GM21423 (cell line): Measurements from ENCODE around the gene CCT6B.
"Not testable (repeated sequence)": the region's sequence is repeated elsewhere in the genome, so short reads cannot be mapped to it uniquely, and the experiment has no call there.

ENCODE experiments used
- ATAC-seq: cut with Tn5 transposase; IDR thresholded peaks from one replicate; pipeline ENCODE4 v1.9.1; 2021; ENCODE audit warnings: mild to moderate bottlenecking, moderate library complexity; ENCODE audit not compliant: unreplicated experiment

The CCT6B gene

GRCh38 chr17:34980681-34981537, 19.6 kb upstream of the CCT6B start:
- ATAC-seq = peak; percentile 78

DNA sequence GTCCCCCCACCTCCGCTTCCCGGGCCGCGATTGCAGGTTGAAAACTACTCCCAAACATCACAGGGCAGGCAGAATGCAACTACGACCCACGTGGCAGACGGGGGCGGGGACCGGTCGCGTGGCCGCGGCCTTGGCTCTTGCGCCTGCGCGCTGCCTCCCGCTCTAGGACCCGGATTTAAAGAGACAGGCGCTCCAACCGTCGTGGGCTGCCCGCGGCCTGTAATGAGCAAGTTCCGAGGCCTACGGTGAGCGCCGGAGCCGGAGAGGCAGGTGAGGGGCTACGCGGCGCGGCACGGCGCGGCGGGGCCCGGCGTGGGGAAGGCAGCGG, 19.1 kb upstream of the CCT6B start, which contains the start of gene LIG3:
LIG3 (plus strand) TSS at position 160 of the 328 bp plus-strand sequence. CDS start 2,494 bp downstream, outside the sequence.
- ATAC-seq = peak; percentile 77

GRCh38 chr17:34979650-34980352, 18.5 kb upstream of the CCT6B start:
- ATAC-seq = no peak

GRCh38 chr17:34979153-34979552, 17.9 kb upstream of the CCT6B start:
- no peak for ATAC-seq

DNA sequence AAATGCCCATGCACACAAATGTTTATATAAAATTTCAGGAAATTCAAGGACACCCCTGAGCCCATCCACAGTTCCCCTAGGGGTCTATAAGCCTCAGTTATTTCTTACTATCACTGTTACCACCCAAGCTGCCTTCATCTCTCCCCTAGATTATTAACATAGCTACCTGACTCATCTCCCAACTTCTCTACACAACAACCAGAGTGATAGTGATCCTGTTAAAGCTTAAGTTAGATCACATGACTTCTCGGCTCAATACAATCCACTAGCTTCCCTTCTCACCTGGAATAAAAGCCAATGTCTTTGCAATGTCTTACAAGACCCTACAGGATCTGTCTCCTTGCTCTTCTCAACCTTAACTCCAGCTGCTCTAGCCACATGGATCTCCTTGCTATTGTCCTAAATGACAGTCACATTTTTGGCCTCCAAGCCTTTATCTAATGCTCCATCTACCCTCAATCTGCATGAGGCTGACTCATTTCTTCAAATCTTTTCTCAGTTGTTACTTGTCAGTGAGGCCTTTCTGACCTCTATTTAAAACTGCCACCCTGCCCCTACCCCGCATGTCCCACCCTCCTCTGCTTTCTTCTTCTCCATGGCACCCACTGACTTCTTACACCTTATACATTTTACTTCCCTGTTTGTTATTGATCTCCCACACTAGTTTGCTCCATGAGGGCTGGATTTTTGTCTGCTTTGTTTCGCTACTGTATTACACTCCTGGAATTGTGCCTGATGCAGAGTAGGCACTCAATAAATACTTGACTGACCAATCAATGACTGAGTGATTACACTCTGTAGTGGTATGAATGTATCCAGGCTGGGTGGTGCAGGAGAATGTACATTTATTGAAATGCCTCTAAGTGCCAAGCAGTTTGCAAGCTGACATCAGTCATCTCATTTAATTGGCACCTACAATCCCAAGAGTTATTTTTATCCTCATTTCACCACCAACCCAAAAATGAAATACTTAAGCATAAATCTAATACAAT, 13.8 kb upstream of the CCT6B start:
- ATAC-seq = no peak

DNA sequence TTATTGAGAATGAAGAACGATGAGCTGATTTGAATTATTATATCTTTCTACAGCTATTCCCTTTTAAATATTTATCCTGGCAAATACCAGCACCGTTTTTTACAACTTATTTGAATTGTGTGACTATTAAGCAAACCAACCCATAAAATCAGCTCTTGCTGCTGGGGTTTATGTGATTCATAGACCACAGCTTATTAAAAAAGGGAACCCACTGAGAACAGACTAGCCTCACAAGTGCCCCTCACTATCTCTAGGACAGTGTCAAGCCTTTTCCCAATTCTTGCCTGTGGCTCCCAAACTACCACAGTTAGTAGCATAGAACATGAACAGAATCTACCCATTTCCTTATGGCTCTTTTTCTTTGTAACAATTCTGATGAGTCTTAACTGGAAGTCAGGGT, 12.9 kb upstream of the CCT6B start:
- no peak for ATAC-seq

DNA sequence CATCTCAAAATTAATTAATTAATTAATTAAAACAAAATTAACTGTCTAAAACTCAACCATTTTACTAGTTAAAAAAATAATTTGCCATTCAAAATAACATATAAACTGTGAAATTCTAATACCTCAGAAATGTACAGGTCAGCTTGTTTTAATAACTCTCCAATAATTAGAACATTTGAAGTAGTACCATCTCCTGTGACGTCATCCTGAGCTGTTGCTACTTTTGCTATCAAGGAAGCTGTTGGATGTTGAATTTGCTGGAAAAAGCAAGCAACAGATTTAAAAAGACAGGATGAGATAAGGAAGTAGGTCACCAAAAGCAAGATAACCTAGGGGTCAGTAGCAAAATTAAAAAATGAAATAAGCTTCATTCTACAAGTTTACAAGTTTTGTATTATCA, 2.8 kb downstream of the CCT6B start:
- ATAC-seq = no peak

GRCh38 chr17:34950780-34951179, 10.5 kb downstream of the CCT6B start:
- ATAC-seq = not testable (repeated sequence)

GRCh38 chr17:34930283-34930682, 31.0 kb downstream of the CCT6B start:
- ATAC-seq = no peak

- ATAC-seq = no peak
Measured at GRCh38 chr17:34926661-34927060, 34.6 kb downstream of the CCT6B start.

DNA sequence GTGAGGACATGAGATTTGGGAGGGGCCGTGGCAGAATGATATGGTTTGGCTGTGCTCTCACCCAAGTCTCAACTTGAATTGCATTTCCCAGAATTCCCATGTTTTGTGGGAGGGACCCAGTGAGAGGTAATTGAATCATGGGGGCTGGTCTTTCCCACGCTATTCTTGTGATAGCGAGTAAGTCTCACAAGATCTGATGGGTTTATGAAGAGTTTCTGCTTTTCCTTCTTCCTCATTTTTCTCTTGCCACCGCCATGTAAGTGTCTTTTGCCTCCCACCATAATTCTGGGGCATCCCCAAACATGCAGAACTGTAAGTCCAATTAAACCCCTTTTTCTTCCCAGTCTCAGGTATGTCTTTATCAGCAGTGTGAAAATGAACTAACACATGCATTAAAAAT, 40.6 kb downstream of the CCT6B start:
- no peak for ATAC-seq

GRCh38 chr17:34917381-34917780, 43.9 kb downstream of the CCT6B start:
- ATAC-seq = no peak

GRCh38 chr17:34916120-34916519, 45.1 kb downstream of the CCT6B start:
- ATAC-seq = no peak

GRCh38 chr17:34913001-34913400, 48.3 kb downstream of the CCT6B start:
- ATAC-seq = no peak

DNA sequence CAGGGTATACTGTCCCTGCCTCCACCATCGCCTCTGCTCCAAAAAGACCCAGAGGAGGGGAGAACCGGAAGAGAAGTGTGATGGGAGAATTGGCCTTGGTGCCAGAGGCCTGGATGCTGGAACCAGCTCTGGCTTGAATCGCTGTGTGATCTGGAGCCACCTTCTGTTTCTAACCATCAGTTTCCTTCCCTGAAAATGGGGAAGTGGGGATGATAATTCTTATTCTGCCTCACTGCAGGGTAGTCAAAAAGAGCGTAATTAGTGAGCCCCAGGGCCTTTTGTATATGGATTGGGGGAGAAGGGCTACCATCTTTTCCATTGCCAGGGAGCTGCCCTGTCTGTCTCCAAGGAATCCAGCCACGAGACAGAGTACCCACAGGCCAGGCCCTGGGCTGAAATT, 52.2 kb downstream of the CCT6B start:
- no peak for ATAC-seq

GRCh38 chr17:34902831-34903547, 58.3 kb downstream of the CCT6B start:
- no peak for ATAC-seq

- ATAC-seq = no peak
Measured at GRCh38 chr17:34899643-34900291, 61.5 kb downstream of the CCT6B start.

DNA sequence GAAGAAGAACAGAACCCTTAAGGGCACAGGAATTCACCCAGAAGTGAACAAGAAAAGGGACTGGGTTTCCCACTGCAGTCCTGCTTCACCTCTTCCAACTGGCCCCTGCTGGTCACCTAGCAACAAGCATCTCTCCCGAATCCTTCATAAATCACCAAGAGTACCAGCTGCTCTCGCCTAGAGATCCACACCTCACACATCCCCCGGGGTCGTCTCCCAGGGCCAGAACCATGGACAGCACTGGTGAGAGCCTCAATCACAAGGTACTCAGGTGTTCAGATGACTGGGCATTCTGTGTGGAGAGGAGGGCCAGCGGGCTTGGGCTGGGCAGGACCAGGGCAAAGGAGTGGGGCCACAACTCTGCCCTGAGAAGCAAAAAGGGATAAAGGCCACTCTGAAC, 65.9 kb downstream of the CCT6B start:
- ATAC-seq = no peak

DNA sequence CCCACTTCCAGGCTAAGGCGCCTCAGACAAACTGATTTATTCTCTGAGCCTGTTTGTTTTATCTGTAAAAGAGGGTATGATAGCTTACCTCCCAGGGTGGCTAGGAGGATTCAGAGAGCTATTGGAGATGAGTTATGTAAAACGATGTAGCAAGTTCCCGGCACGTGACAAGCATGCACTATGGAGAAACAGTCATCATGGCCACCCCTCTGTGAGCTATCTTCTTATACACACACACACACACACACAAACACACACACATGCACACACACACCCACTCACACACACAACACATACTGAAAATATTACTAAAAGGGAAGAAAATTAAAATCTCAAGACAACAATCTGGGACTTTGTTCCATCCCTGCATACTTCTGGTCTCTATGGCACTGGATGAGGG, 66.3 kb downstream of the CCT6B start:
- no peak for ATAC-seq
